Measurements from ENCODE around the gene TRPC4.
"Not testable (repeated sequence)": the region's sequence is repeated elsewhere in the genome, so short reads cannot be mapped to it uniquely, and the experiment has no call there.

Gene TRPC4

GRCh38 chr13:37811441-37811840, 58.1 kb downstream of the TRPC4 start:
- DNase-seq = no peak

GRCh38 chr13:37806666-37807065, 62.9 kb downstream of the TRPC4 start:
- DNase-seq = no peak

DNA sequence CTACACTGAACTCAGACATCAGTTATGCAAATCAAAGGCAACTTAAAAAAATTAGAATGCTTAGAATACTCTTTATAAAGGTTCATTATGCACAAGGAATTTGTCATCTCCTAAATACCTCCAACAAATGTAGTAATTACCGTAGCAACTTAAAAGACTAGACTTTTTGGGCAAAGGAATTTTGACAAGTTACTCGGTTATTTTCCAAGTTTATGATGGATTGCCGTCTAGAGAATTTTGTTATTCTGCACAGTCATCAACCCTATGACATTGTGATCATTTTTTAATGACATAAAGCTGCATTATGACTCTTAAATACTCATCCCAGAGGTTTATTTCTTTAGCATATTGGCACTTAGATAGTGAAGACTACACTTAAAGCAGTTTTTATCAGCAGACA, 71.9 kb downstream of the TRPC4 start:
- no peak for DNase-seq

DNA sequence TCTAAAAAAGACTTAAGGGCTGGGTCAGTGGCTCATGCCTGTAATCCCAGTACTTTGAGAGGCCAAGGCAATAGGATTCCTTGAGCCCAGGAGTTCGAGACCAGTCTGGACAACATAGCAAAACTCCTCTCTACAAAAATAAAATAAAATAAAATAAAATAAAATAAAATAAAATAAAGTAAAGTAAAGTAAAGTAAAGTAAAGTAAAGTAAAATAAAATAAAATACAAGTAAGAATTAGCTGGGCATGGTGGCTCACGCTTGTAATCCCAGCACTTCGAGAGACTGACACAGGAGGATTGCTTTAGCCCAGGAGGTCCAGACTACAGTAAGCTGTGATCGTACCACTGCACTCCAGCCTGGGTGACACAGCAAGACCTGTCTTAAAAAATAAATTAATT, 72.8 kb downstream of the TRPC4 start:
- DNase-seq = not testable (repeated sequence)

DNA sequence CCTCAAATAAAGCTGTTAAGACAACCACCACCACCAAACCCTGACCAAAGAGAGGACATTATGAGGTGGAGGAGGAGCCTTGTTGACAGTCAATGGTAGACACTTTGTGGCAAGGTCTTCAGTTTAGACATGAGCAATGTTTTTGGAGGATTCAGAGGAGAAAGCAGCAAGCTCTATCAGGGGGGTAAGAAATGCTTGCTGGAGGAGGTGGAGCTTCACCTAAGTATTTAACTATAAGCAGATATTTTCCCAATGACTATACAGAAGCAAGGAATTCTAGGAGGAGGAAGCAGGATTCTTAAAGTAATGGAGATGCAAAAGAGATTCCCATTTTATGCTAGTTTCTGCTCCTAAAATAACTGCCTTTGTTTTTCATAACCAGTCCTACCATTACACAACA, 74.2 kb downstream of the TRPC4 start:
- no peak for DNase-seq

GRCh38 chr13:37791699-37792098, 77.9 kb downstream of the TRPC4 start:
- DNase-seq = no peak

- DNase-seq = no peak
Observed at GRCh38 chr13:37788346-37788745, 81.2 kb downstream of the TRPC4 start.

DNA sequence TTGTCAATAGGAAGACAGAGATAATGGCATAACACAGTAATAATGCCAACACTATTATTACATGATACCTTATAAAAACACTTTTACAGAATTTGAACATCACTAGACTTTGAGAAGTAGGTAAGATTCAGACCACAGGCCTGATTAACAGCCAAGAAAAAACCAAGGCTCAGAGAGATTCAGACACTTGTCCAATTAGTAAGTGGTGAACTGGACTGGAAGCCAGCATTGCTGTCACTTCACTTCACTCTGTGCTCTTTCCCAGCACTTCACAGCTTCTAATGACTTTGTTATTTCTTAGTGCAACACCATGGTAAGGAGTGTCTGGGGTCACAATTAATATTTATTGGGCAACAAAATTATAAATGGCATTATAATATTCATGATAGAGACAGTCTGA, 91.9 kb downstream of the TRPC4 start:
- DNase-seq = no peak

DNA sequence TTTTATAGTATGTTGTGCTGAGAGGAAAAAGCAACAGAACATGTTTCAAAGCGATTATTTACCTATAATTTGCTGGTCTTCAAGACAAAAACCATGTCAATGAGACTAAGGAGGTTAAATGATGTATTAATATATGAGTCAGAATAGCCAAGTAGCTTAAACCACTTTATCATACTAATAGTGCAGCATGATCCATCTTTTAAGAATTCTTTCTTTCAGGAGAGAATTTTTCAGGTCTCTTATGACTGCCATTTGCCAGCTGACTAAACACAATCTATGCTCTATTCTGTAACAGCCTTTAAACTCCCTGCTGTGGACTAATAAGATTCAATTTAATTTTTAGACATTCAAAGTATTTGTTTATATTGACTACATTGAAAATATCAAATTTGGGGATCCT, 93.7 kb downstream of the TRPC4 start:
- no peak for DNase-seq

DNA sequence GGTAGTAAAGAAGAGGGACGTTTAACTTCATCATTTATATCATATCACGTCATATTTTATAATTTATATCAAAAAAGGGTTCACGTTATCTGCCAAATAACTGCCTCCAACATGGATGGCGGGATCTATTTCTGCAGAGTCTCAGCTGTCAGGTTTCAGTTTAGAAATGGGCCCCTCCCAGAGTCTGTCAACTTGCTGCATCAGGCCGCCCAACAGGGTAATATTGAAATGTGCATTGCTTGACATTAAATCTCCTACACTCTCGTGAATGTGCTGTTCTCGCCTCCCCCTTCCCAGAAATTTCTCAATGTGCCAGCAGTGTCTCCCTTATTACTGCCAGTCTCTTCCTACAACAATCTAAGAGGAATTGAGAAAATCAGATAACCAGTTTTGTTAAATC, 96.9 kb downstream of the TRPC4 start:
- DNase-seq = no peak

DNA sequence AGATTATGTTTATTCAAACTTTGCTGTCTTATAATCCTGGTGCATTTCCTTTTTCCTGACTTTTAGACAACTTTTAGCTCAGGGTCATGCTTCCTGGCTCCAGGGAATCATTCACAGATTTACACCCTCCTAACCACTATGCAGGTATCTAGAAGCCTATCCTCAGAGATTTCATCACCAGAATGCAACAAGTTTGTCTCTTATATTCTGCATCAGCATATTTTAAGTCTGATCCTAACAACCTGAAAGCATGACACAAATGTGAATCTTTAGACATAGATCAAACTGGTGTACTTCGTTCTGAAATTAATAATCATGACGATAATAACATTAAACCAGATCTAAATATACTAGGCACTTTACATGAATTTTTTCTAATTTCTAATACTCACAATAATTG, 100.0 kb downstream of the TRPC4 start:
- no peak for DNase-seq

DNA sequence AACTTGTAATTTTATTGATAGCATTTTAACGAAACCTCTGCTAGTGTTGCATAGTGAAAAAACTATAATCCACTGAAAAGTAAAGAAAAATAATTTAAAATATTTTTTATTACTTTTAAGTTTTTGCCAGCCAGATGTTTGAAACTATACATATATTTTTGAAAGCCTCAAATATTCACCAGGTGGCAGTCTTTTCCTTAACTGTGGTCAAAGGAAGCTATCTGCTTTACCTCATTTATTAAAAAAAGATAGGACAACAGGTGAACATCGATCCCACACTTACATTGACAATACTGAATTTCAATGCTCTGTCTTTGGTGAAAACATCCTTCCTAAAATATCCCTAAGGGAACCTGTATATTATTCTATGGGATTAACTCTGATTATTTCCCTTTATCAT, 100.5 kb downstream of the TRPC4 start:
- DNase-seq = no peak

DNA sequence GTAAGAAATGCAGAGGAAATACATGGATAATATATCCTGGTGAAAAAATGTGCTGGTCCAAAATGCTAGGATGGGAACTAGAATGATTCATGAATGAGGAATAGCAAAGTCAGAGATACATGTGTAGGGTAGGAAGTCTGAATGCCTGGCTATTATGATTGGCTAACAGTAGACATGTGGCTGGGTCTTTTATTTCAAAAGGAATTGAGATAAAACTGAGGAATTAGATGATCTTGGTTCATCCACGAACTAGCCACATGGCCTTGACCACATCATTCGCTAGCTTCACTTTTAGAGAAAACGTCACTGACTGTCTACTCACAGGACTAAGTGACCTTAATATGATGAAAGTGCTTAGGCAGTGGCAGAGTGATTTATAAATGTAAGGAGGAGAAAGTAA, 103.1 kb downstream of the TRPC4 start:
- DNase-seq = no peak

DNA sequence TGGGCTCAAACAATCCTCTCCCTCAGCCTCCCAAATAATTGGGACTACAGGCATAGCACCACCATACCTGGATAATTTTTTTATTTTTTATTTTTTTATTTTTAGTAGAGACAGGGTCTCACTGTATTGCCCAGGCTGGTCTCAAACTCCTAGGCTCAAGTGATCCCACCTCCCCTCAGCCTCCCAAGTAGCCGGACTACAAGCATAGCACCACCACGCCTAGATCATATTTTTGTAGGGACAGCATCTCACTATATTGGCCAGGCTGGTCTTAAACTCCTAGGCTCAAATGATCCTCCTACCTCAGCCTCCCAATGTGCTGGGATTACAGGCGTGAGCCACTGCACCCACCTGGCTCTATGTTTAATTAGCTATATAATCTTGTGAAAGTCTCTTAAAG, 114.2 kb downstream of the TRPC4 start:
- DNase-seq = no peak

DNA sequence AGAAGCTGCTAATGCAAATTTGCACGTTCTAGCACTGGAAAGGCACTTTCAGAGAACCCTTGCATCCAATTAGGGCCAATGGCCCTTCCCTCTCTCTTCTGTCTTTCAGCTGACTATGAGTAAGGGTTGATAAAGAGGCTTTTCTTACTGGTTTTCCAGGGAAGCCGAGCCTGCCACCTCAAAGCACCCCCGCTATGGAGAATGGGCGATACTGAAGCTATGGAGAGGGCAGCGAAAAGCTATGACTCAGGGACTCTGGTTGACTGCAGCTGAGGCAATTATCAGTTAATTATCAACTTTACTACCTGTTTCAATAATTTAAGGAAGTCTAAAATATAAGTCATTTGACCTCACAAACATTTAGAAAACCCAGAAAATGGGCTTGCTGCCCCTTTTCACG, 115.8 kb downstream of the TRPC4 start:
- no peak for DNase-seq

DNA sequence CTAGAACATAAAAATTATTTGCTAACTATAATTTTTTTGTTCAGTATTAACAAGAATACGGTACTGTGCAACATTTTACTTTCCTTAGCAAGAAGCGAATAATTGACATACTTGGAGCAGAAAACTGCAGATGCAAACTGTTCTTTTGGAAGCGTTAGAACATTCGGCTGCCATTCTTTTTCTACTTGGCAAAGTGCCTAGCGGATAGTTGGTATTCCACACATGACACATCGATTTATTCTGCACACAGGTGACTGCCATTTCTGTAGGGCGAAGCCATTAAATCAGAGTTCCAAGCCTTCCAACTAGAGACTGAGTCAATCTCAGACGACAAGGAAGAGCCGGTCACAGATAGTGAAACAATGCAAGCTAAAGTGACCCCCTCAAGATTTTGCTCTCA, 117.4 kb downstream of the TRPC4 start:
- no peak for DNase-seq

DNA sequence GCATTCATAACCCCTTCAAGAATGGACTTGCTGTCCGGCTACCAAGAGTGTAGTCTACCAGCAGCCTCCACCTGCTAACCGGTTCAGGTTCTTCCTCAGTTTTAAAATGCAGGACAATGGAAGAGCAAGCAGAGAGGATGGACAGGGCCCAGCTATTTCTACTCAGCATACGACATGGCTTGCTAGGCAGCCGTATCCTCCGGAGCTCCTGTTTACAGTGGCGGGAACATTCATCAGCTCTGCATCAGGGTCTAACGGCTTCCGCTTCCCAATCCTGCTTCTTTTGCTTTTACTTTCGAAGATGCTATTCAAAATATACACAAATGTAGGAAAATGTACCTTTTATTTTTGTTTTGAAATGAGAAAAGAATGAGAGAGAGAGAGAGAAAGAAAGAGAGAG, 118.5 kb downstream of the TRPC4 start:
- DNase-seq = no peak

- no peak for DNase-seq
Observed at GRCh38 chr13:37748913-37749312, 120.7 kb downstream of the TRPC4 start.

- no peak for DNase-seq
Observed at GRCh38 chr13:37747071-37747612, 122.4 kb downstream of the TRPC4 start.

- no peak for DNase-seq
Observed at GRCh38 chr13:37741536-37741935, 128.0 kb downstream of the TRPC4 start.

DNA sequence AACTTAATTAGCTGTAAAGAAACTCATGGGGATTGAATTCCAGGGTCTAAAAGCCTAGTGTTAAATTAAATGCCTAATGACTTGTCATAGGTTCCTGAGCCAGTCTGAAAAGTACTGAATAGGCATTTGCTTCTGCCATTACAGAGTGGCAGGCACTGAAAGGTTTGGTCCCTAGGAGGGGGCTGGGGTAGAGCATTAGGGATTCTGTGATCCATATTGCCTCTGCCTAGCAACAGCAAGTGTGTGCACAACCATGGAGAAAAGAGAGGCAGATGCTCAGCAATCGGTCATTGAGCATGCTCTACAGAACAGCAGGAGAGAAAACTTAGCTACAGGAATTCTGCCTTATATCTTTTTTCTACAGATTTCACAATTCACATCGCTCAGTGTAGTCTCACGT, 133.5 kb downstream of the TRPC4 start:
- DNase-seq = no peak

- DNase-seq = no peak
Observed at GRCh38 chr13:37735293-37735692, 134.3 kb downstream of the TRPC4 start.

DNA sequence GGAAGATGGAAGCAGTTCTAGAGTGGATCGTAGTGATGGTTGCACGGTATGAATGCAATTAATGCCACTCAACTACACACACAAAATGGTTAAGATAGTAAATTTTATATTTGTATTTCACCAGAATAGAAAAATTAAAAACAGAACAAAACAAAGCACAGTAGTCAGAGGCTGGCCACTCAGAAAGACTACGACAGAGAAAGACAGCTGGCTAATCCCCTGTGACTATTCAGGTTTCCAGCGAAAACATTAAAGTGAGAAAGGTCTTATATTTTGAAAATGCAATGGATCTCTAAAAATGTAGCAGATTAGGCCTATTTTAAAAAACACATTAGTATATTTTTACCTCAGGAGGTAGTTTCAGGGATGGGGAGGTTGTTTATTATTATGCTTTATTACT, 139.7 kb downstream of the TRPC4 start:
- no peak for DNase-seq

GRCh38 chr13:37716420-37717195, 153.0 kb downstream of the TRPC4 start:
- no peak for DNase-seq

- no peak for DNase-seq
Observed at GRCh38 chr13:37715606-37716015, 154.0 kb downstream of the TRPC4 start.

All from NCI-H345 (cell line).